ENCODE data around the gene ATP5ME.
"Not testable (repeated sequence)": the region's sequence is repeated elsewhere in the genome, so short reads cannot be mapped to it uniquely, and the experiment has no call there.

ATP5ME gene

GRCh38 chr4:656436-657337, 17.4 kb downstream of the ATP5ME start:
- no peak for DNase-seq (ENCODE audit: low read depth in 2 of 2)

GRCh38 chr4:655464-656151, 18.5 kb downstream of the ATP5ME start:
- no peak for DNase-seq (ENCODE audit: low read depth in 2 of 2)

GRCh38 chr4:654871-655463, 19.1 kb downstream of the ATP5ME start:
- DNase-seq (ENCODE audit: low read depth in 2 of 2), result no peak

- DNase-seq (ENCODE audit: low read depth in 2 of 2), result no peak
Measured at GRCh38 chr4:654503-654845, 19.6 kb downstream of the ATP5ME start.

GRCh38 chr4:653831-654502, 20.1 kb downstream of the ATP5ME start:
- DNase-seq (ENCODE audit: low read depth in 2 of 2), result no peak

GRCh38 chr4:653080-653821, 20.8 kb downstream of the ATP5ME start:
- no peak for DNase-seq (ENCODE audit: low read depth in 2 of 2)

GRCh38 chr4:651884-652642, 22.0 kb downstream of the ATP5ME start:
- DNase-seq (ENCODE audit: low read depth in 2 of 2), result no peak

GRCh38 chr4:650951-651883, 22.9 kb downstream of the ATP5ME start:
- DNase-seq (ENCODE audit: low read depth in 2 of 2), result no peak

- DNase-seq (ENCODE audit: low read depth in 2 of 2), result no peak
Measured at GRCh38 chr4:650461-650860, 23.6 kb downstream of the ATP5ME start.

GRCh38 chr4:649751-650310, 24.2 kb downstream of the ATP5ME start:
- no peak for DNase-seq (ENCODE audit: low read depth in 2 of 2)

GRCh38 chr4:649293-649625, 24.8 kb downstream of the ATP5ME start:
- no peak for DNase-seq (ENCODE audit: low read depth in 2 of 2)

GRCh38 chr4:648579-649292, 25.3 kb downstream of the ATP5ME start:
- no peak for DNase-seq (ENCODE audit: low read depth in 2 of 2)

GRCh38 chr4:647481-647880, 26.6 kb downstream of the ATP5ME start:
- DNase-seq (ENCODE audit: low read depth in 2 of 2), result no peak

- DNase-seq (ENCODE audit: low read depth in 2 of 2), result peak in 1 of 2 donors; percentile 30
Measured at GRCh38 chr4:646460-646859, 27.6 kb downstream of the ATP5ME start.

- DNase-seq (ENCODE audit: low read depth in 2 of 2), result not testable (repeated sequence)
Measured at GRCh38 chr4:642366-642765, 31.7 kb downstream of the ATP5ME start.

- DNase-seq (ENCODE audit: low read depth in 2 of 2), result no peak
Measured at GRCh38 chr4:637536-638280, 36.4 kb downstream of the ATP5ME start.

GRCh38 chr4:636628-637159, 37.4 kb downstream of the ATP5ME start:
- no peak for DNase-seq (ENCODE audit: low read depth in 2 of 2)
